HEK293T (cell line): Measurements from ENCODE around the gene IRF3.

Source experiments
- ARNT ChIP-seq: fragments of 450-650 bp; IDR thresholded peaks from 2 replicates; pipeline ENCODE4 v1.6.1; 2017; ENCODE audit warnings: mild to moderate bottlenecking
- HDGF ChIP-seq: fragments of 450-650 bp; IDR thresholded peaks from 2 replicates; pipeline ENCODE4 v1.6.1; 2017; ENCODE audit warnings: antibody characterized with exemption, borderline replicate concordance
- TARDBP ChIP-seq: fragments of 450-650 bp; IDR thresholded peaks from 2 replicates; pipeline ENCODE4 v1.6.1; 2016
- ZNF384 ChIP-seq: fragments of 450-650 bp; IDR thresholded peaks from 2 replicates; pipeline ENCODE4 v1.6.1; 2016

GRCh38 chr19:49676136-49676783, 10.6 kb upstream of the IRF3 start:
- TF ChIP-seq HDGF (no peak), ZNF384 (no peak; the same call in 1 of the 2 replicates), ARNT (no peak), TARDBP (no peak)
